GM23248 (cell line): ENCODE results near the gene PRSS2.
"Not testable (repeated sequence)": the region's sequence is repeated elsewhere in the genome, so short reads cannot be mapped to it uniquely, and the experiment has no call there.

ENCODE experiments used
- EZH2 ChIP-seq: fragments of 200-600 bp; sonication (generic); IDR thresholded peaks from 2 replicates; pipeline ENCODE4 v1.6.1; 2018; ENCODE audit warnings: antibody characterized with exemption, mild to moderate bottlenecking; ENCODE audit not compliant: insufficient read depth, poor library complexity, severe bottlenecking
- EZH2phosphoT487 ChIP-seq: fragments of 200-600 bp; sonication (generic); IDR thresholded peaks from 2 replicates; pipeline ENCODE4 v1.6.1; 2018; ENCODE audit warnings: antibody characterized with exemption, moderate library complexity, mild to moderate bottlenecking, low read depth; ENCODE audit not compliant: insufficient read depth

DNA sequence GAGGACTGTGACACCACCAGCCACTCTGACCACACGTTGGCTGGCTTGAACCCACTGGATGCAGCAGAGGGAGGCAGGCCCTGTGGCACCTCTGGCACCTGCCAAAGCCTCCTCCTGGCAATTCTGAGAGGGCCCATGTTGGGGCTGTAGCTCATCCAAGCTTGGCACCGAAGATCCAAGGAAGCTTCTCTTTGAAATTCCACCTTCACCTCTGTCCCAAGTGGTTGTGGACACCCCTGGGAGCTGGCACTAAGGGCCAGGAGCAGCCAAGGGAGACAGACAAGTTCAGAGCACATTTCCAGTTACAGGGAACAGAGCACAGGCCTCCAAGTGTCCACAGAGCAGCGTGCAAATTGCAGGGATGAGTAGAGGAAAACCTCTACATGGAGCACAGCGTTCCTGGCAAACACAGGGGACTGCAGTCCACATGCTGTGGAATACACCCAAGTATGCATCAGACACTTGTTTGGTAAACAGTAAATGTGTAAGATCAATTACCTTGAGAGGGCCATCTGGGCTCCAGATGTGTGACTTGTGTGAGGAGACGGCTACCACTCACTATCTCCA is 16.8 kb upstream of the PRSS2 start:
- not testable (repeated sequence) for TF ChIP-seq EZH2, EZH2phosphoT487
